NCI-H345 treated with DMSO at 0.1 percent for 48 hours (cell line): ENCODE data around the gene KMT2C.
A peak's percentile ranks its signal among the peaks of the same experiment; 100 is the strongest.
"Not testable (repeated sequence)": the region's sequence is repeated elsewhere in the genome, so short reads cannot be mapped to it uniquely, and the experiment has no call there.

Experiments used
- DNase-seq: peaks from one replicate; lab custom pipeline; 2025; ENCODE audit not compliant: unreplicated experiment; lab: John Stamatoyannopoulos, UW

KMT2C gene

DNA sequence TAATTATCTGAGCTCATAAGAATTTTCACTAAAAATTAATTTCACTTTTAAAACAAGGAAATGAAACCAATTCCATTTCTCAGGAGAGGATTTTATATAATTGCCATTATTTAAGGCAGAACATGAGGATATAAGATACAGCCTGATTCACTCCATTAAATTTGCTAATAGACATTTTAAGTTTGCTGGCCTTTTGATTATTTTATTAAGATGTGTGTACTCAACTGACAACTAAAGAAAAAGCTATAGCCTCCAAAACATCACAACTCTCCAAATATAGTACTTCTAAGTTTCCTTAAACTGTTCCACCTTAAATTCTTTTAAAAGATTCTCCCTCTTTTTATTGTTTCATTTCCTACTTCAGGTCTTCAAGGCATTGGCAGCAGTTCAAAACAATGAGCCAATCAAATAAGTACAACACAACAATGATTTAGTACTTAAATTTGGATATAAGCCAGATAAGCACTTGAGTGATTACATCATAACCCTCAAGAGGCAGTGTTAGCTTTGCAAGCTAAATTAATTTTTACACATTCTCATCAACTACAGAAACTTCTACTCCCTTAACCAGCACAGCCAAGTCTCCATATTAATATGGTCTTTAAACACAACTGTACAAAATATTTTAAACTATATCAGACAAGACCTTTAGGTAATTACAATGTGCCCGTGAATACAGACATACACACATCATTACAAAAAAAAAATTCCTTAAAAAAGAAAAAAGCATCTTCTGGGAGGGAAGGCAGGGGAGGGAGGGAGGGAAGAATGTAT is 121.8 kb downstream of the KMT2C start:
- DNase-seq: peak; percentile 71

- no peak for DNase-seq
Observed at GRCh38 chr7:152313217-152313616, 122.6 kb downstream of the KMT2C start.

- DNase-seq: no peak
Observed at GRCh38 chr7:152312316-152312715, 123.5 kb downstream of the KMT2C start.

DNA sequence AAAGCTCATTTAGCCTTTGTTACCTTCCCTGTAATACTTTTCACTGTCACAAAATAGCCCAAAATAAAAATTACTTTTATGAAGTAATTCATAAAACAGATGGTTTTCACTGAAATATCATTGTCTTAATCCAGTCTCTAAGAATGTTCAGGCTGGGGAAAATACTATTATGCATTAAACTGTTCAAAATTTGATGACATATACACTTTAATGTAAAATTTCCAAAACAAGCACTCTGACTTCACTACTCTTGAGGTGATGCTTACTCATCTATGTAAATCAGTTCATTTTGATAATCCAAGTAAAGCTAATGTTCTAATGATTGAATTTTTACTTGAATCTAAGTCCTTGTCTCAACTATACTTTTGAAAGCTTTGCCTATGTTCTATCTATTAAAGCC is 127.9 kb downstream of the KMT2C start:
- no peak for DNase-seq

DNA sequence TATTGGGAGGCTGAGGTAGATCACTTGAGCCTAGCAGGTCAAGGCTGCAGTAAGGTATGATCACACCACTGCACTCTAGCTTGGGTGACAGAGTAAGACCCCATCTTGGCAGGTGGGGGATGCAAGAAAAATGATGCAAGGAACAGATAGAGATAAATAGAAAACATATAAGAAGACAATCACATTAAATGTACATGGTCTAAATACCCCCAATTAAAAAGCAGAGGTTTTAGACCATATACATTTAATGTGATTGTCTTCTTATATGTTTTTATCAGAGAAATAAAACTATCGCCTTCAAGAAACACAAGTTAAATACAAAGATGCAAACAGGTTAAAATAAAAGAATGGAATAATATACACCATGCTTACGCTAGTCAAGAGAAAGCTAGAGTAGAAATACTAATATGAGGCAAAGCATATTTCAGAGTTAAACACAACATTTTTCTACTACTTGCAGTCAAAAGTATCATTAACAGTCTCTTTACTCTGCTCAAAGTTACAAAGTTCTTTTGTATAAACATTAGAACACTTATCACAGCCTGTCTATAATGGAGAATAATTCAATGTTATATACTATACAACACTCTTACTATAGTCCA is 136.2 kb downstream of the KMT2C start:
- DNase-seq: not testable (repeated sequence)

DNA sequence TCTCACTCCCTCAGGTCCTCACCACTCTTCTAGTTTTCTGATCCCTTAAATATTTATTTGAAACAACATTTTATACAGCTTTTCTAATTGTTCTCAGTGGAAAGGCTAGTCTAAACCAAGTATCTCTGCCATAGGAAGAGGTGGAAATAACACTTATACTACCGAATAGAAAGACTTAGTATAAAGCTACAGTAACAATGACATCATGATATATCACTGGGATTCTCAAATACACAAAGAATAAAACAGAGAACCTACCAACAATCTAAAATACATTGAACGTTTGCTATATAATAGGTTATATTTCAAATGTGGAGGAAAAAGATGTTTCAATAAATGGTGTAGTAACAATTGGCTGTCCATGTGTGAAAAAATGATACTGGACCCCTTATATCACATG is 142.9 kb downstream of the KMT2C start:
- no peak for DNase-seq

GRCh38 chr7:152286972-152287371 is 148.8 kb downstream of the KMT2C start:
- DNase-seq: not testable (repeated sequence)

- not testable (repeated sequence) for DNase-seq
Observed at GRCh38 chr7:152286219-152286618, 149.6 kb downstream of the KMT2C start.

DNA sequence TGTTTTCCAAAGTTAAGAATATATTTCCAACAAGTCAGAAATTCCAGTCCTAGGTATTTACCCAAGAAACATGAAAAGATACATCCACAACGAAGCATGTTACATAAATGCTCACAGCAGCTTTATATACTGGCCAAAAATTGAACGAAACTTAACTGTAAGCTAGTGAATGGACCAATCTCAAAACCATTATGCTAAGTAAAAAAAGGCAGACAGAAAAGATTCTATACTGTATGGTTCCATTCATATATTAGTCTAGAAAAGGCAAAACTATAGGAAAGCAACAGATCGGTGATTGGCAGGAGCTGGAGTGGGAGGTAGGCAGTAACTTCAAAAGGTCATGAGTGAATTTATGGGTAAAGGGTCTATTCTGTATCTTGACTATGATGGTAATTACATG is 150.8 kb downstream of the KMT2C start:
- not testable (repeated sequence) for DNase-seq

DNA sequence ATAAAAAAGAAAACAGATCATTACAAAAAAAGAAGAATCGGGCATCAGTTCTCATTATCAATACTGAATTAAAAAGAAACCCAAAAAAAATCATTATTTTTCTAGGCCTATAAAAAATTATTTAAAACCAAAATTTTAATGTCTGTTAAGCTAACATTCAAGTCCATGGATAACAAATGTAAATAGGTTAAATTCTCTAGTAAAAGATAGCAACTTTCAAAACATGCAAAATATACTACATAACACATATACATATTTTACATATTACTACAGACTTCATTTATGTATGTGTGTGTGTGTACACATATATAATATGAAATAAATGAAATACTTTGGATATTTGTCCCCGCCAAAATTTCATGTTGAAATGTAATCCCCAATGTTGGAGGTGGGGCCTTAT is 158.1 kb downstream of the KMT2C start:
- not testable (repeated sequence) for DNase-seq

DNA sequence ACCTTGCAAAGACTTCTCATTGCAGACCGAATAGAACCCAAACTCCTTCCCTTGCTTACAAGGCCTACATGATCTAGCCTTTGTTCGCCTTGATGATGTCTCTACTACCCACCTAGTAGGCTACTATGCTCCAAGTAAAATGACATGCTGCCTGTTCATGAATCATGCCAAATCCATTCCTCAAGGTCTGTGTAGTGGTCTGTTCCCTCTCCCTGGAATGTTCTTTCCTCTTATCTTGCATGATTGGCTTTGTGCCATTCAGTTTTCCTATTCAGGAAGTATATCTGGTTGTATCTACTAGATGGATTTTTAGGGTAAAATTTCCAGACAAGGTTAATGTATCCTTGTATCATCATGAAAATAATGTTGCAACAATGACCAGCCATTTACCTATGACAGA is 165.4 kb downstream of the KMT2C start:
- DNase-seq: not testable (repeated sequence)

DNA sequence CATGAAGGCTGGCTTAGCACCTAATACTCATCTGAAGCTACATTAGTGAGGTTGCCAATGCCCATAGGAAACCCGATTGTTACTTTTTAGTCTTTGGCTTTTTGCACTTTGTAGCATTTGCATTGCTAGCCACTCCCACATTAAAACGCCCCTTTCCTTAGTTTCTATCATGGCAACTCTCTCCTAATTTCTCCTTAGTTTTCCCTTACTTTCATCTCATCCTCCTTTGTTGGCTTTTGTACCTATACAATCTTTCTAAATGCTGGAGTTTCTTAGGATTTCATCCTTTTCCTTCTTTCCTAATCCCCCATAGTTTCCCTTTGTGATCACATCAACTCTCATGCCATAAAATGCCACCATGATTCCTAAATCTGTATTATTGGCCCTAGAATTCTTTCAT is 168.9 kb downstream of the KMT2C start:
- not testable (repeated sequence) for DNase-seq

- DNase-seq: not testable (repeated sequence)
Observed at GRCh38 chr7:152264915-152265314, 170.9 kb downstream of the KMT2C start.

- not testable (repeated sequence) for DNase-seq
Observed at GRCh38 chr7:152262146-152262545, 173.7 kb downstream of the KMT2C start.

DNA sequence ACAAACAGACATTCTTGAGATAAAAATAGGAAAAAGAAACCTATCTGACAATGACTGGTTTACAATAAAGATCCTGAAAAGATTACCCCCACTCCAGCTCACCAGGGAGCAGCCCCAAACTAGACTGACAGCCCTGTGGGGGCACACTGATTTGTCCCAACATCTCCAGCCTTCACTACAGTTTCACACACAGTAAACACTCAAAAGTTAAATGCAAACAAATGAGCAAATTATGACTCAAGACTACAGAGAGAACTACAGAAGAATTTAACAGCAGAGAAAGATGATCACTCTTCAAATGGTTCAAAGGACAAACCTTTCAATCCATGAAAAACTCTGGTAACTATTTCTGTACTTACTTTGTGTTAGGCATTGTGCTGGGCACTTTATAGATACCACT is 176.2 kb downstream of the KMT2C start:
- DNase-seq: not testable (repeated sequence)

DNA sequence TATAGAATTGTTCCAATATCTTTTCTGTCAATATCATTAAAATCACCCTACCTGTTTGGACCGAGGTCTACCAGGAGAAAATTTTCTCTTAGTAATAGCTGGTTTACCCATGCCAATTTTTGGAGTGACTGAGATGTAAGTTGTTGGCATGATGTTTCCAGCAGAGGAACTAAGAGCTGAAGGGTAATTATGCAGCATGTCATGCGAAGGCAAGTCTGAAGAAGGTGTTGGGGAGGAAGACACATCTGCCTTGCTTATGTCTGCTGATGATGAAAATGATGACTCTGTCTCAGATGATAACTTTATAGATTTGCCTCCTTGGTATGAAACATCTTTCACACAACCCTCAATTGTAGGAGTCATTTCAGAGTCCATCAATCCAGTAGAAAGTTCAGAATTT is 188.0 kb downstream of the KMT2C start:
- not testable (repeated sequence) for DNase-seq

DNA sequence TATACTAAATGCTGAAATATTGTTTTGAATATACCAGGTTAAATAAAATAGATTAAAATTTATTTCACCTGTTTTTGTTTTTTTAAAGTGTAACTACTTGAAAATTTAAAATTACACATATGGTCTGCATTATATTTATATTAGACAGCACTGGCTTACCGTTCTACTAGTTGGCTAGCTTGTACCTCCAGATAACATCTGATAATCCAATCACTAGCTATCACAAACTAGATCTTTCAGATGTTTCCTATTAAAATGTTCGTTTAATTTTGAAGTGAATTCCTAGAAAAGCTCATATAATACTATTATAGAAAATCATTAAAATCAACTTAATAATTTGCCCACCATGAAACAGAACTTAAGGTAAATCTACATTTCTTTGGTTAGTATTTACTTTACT is 190.4 kb downstream of the KMT2C start:
- DNase-seq: not testable (repeated sequence)

GRCh38 chr7:152243464-152243863 is 192.3 kb downstream of the KMT2C start:
- not testable (repeated sequence) for DNase-seq

DNA sequence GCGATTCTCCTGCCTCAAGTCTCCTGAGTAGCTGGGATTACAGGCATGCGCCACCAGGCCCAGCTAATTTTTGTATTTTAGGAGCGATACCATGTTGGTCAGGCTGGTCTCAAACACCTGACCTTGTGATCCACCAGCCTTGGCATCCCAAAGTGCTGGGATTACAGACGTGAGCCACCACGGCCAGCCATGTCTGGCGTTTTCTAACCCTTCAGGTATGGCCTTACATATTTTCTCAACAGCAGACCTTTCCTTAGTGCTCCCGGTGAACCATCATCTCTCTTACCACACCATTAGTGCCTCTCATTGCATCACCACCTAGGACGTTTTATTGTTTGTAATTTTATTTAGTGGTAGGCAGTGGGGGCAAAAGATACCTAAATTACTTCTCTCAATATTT is 194.5 kb downstream of the KMT2C start:
- not testable (repeated sequence) for DNase-seq

- DNase-seq: not testable (repeated sequence)
Observed at GRCh38 chr7:152236306-152236705, 199.5 kb downstream of the KMT2C start.

- DNase-seq: not testable (repeated sequence)
Observed at GRCh38 chr7:152234421-152234820, 201.4 kb downstream of the KMT2C start.

- DNase-seq: no peak
Observed at GRCh38 chr7:152231089-152231488, 204.7 kb downstream of the KMT2C start.
